Measurements from ENCODE around the gene FYCO1.

DNA sequence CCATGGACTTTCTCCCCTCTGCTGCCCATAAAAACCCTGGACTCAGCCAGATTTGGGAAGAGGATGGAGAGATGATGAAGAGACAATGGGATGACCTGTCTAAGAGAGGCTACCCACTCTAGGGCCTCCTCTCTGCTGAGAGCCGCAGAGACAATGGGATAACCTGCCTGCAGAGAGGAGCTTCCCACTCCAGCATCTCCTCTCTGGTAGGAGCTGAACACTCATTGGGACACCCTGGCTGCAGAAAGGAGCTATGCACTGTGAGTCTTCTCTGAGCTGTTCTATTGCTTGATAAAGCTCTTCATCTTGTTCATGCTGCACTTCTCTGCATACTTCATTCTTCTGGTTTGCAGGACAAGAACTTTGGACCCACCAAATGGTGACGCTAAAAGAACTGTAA lies 36.1 kb upstream of the FYCO1 start:
- TF ChIP-seq CTCF (IDR thresholded peaks at IDR 0.05 in 8 of 11, conservative IDR thresholded peaks at IDR 0.05 in 3 of 11) = no peak
- no peak for TF ChIP-seq POLR2AphosphoS5 (IDR thresholded peaks at IDR 0.05)
